Thoracic aorta (tissue), 2 donors: ENCODE results near the gene TRPV5. TPM values are rescaled to one million over a fixed set of nuclear protein-coding genes. Genes with fewer than 3 reads are reported as not detected.

Experiments used
- ATAC-seq: fragments of 150-250 bp; one replicate; pipeline ENCODE4 v1.8.0; 2017; ENCODE audit warnings: low read depth; ENCODE audit not compliant: insufficient number of reproducible peaks, low FRiP score
- DNase-seq: peaks from one replicate; pipeline ENCODE4 v3.0.0-alpha.2; 2020; ENCODE audit warnings: low spot score
- H3K27ac ChIP-seq, 2 donors: fragments of 200-600 bp; sonication (generic); 1 replicate in 1 of 2; 2 replicates in 1 of 2; pipeline ENCODE4 v1.5.1; 2016; ENCODE audit warnings: mild to moderate bottlenecking in 2 of 2, moderate library complexity in 2 of 2
- H3K27me3 ChIP-seq: fragments of 200-600 bp; sonication (generic); replicated peaks from 2 replicates; pipeline ENCODE4 v1.6.0; 2016; ENCODE audit warnings: mild to moderate bottlenecking; ENCODE audit not compliant: insufficient read depth
- H3K36me3 ChIP-seq: fragments of 200-600 bp; sonication (generic); one replicate; pipeline ENCODE4 v1.5.1; 2016
- H3K4me1 ChIP-seq, 2 donors: fragments of 200-600 bp; sonication (generic); 1 replicate in 1 of 2; 2 replicates in 1 of 2; pipeline versions ENCODE4 v1.5.1 to v1.6.0; 2016; ENCODE audit warnings: low read depth in 2 of 2, mild to moderate bottlenecking in 1 of 2; ENCODE audit not compliant: control insufficient read depth in 1 of 2
- H3K4me3 ChIP-seq: fragments of 200-600 bp; sonication (generic); 2 replicates; pipeline ENCODE4 v1.5.1; 2016; ENCODE audit warnings: mild to moderate bottlenecking
- H3K9me3 ChIP-seq: fragments of 200-600 bp; sonication (generic); 2 replicates; pipeline ENCODE4 v1.5.1; 2016
- total RNA-seq, 2 donors: library from RNA; depleted of rRNA; stranded (reverse); fragments of >200 nt; gene quantifications; one replicate each; pipeline versions ENCODE4 v1.1.0 to v1.2.3, GENCODE V29; 2016
- TF ChIP-seq, protein P1 (sequence below): fragments of 200-600 bp; sonication (generic); IDR thresholded peaks from one replicate; pipeline ENCODE4 v1.5.1; 2019; ENCODE audit warnings: antibody characterized with exemption

Gene TRPV5
- total RNA-seq, 2 donors from 2014 or later, result not detected

DNA sequence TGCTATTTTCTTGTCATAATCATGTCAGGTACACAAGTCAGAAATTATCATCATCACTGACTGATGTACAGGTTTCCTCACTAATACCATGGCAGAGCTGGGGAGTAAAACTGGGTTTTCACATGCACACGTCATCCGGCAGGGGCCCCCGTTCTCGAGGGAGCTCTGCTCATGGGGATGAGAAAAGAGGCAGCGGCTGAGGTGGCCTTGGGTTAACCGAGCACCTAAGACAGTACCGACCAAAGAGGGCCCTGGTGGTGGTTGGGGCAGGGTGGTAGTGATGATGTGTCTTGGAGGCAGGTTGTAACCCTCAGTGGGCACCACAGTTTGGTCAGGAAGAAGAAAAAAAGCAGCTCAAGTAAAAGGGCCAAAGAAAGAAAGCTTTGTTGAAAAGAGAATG lies 35.9 kb downstream of the TRPV5 start:
- no peaks in the 10 kb centered on the region for H3K27me3 ChIP-seq
- H3K4me3 ChIP-seq, result no peak overlapping the region
- no peaks in the 10 kb centered on the region for H3K9me3 ChIP-seq
- no peaks in the 10 kb centered on the region for H3K36me3 ChIP-seq
- TF ChIP-seq, protein P1, sequence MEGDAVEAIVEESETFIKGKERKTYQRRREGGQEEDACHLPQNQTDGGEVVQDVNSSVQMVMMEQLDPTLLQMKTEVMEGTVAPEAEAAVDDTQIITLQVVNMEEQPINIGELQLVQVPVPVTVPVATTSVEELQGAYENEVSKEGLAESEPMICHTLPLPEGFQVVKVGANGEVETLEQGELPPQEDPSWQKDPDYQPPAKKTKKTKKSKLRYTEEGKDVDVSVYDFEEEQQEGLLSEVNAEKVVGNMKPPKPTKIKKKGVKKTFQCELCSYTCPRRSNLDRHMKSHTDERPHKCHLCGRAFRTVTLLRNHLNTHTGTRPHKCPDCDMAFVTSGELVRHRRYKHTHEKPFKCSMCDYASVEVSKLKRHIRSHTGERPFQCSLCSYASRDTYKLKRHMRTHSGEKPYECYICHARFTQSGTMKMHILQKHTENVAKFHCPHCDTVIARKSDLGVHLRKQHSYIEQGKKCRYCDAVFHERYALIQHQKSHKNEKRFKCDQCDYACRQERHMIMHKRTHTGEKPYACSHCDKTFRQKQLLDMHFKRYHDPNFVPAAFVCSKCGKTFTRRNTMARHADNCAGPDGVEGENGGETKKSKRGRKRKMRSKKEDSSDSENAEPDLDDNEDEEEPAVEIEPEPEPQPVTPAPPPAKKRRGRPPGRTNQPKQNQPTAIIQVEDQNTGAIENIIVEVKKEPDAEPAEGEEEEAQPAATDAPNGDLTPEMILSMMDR, result no peak
- H3K4me1 ChIP-seq, result no peaks in the 10 kb centered on the region
- ATAC-seq (no peak), DNase-seq (no peak)
- H3K27ac ChIP-seq, result no peak overlapping the region

DNA sequence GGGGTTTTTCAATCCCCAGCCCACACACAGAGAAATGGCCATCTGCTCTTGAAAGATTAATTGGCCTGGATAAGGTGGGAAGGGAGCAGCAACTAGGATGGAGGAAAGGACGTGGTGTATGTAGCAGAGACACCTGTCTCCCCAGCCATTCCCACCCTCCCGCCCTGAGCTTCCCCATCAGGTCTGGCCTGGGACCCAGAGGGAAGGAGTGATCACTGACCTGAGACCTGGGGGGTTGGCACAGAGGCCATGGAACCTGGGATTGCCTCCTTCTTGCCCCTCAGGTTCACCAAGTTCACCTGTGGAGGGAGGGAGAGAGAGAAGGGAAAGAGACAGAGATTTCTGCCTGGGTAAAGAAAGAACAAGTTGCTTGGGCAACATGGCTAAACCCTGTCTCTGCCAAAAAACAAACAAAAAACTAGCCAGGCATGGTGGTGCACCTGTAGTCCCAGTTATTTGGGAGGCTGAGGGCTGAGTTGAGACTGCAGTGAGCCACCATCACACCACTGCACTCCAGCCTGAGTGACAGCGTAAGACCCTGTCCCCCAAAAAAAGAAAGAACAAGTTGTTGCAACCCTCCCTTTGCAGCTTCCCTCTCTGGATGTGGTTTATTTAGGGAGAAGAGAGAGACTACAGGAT lies 36.7 kb downstream of the TRPV5 start:
- no peak overlapping the region for H3K27ac ChIP-seq
- no peaks in the 10 kb centered on the region for H3K9me3 ChIP-seq
- ATAC-seq, result no peak
- H3K36me3 ChIP-seq, result no peaks in the 10 kb centered on the region
- no peak for DNase-seq
- TF ChIP-seq, protein P1, result no peak
- H3K27me3 ChIP-seq, result no peaks in the 10 kb centered on the region
- H3K4me3 ChIP-seq, result no peak overlapping the region
- H3K4me1 ChIP-seq, result no peaks in the 10 kb centered on the region

- H3K4me1 ChIP-seq, result no peaks in the 10 kb centered on the region
- H3K27me3 ChIP-seq, result no peaks in the 10 kb centered on the region
- no peaks in the 10 kb centered on the region for H3K36me3 ChIP-seq
- no peak for DNase-seq
- no peak overlapping the region for H3K4me3 ChIP-seq
- no peak overlapping the region for H3K27ac ChIP-seq
- H3K9me3 ChIP-seq, result no peaks in the 10 kb centered on the region
- ATAC-seq, result no peak
- TF ChIP-seq, protein P1, result no peak
These were observed 37.4 kb downstream of the TRPV5 start for GRCh38 chr7:142896151-142896550.

DNA sequence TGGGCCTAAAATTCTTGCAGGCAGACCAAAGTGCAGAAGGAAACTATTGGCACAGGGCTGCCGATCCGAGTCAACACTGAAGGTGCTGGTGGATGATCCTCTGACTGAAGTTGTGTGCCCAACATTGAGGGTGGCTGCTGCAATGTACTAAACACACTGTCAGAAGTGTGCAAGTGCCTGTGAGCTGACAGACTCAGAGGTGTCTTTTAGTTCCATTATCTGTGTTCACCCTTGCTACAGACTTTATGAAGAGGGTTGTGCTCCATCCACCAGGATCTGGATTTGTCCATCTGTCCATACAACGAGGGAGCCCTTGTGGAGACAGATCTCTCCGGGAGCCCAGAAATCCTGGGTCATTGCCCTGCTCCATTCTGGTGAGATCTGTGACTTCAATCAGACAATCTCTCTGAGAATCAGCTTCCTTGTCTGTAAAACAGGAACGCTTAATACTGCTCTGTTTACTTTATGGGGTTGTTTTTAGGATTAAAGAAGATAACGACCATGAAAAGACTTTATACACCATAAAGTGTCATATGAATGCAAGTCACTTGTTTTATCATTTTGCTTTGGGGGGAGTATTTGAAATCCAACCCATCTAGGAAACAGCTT lies 38.5 kb downstream of the TRPV5 start:
- H3K4me3 ChIP-seq, result no peak overlapping the region
- H3K36me3 ChIP-seq, result no peaks in the 10 kb centered on the region
- no peak overlapping the region for H3K27ac ChIP-seq
- DNase-seq, result no peak
- TF ChIP-seq, protein P1, result no peak
- no peak for ATAC-seq
- no peaks in the 10 kb centered on the region for H3K9me3 ChIP-seq
- H3K4me1 ChIP-seq, result no peaks in the 10 kb centered on the region
- no peaks in the 10 kb centered on the region for H3K27me3 ChIP-seq

DNA sequence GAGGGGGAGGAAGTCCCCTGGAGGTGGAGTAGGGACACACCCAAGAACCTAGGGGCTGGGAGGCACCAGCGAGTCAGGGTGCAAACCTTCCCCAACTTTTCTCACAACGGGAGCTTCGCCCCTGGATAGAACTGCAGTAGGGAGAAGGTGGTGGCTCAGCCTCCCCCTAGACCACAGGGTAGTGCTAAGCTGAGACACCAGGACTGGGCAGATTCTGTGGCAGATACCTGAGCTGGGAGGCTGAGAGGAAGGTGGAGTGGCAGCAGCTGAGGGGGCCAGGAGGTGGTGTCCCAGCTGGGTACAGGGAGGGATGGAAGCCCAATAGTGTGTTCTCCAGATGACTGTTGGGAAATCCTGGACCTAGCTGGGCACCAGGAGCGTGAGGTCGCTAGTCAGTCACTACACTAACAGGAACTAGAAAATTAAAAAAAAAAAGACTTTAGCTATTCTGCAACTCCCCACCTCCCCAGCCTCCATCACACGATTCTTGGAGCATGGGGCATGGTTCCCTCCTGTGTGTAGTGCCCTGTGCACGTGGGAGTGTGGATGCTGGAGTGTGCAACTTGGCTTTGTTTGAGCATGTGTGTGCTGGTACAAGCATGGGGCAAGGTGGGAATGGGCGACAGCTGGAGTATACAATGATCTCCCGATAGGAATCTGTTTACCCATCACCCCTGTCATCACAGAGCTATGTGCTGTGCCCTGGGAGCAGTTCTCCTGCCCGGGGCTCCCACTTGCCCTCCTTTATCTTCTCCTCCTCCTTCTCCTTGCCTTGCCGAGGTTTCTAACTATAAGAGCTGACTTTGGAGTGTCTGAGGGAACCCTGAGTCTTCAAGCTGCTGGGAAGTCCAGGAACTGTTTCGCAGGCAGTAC lies 39.2 kb downstream of the TRPV5 start:
- DNase-seq (no peak), ATAC-seq (no peak)
- H3K36me3 ChIP-seq, result no peaks in the 10 kb centered on the region

More for the DNA sequence above, 39.2 kb downstream of the TRPV5 start:
- no peak overlapping the region for H3K27ac ChIP-seq
- H3K9me3 ChIP-seq, result no peaks in the 10 kb centered on the region
- H3K4me1 ChIP-seq, result no peaks in the 10 kb centered on the region
- H3K27me3 ChIP-seq, result no peaks in the 10 kb centered on the region
- TF ChIP-seq, protein P1, result no peak
- no peak overlapping the region for H3K4me3 ChIP-seq
